Suppressor macrophage treated with lipopolysaccharide for 1 hour (primary cell): Measurements from ENCODE around the gene ABCA10.
"Not testable (repeated sequence)": the region's sequence is repeated elsewhere in the genome, so short reads cannot be mapped to it uniquely, and the experiment has no call there.

Experiments
- DNase-seq, 3 donors: peaks; one replicate each; pipeline ENCODE4 v3.0.0-alpha.2; 2020 to 2022

Gene ABCA10

GRCh38 chr17:69228576-69228975 is at the start of gene ABCA10:
TSS of gene ABCA10 (minus strand) at chr17:69228824. CDS start at chr17:69225358, 3,466 bp downstream.
- DNase-seq = no peak

GRCh38 chr17:69276279-69276678 is 47.7 kb upstream of the ABCA10 start:
- DNase-seq = not testable (repeated sequence)

GRCh38 chr17:69275751-69276150 is 47.1 kb upstream of the ABCA10 start:
- no peak for DNase-seq

GRCh38 chr17:69271023-69271422 is 42.4 kb upstream of the ABCA10 start:
- DNase-seq = no peak

GRCh38 chr17:69269131-69269998 is 40.7 kb upstream of the ABCA10 start:
- DNase-seq = peak; percentile 56 to 81 (median 74)

GRCh38 chr17:69268543-69269014 is 40.0 kb upstream of the ABCA10 start:
- DNase-seq = peak; percentile 21 to 57 (median 40)

- no peak for DNase-seq
Measured at GRCh38 chr17:69267219-69267618, 38.6 kb upstream of the ABCA10 start.

- no peak for DNase-seq
Measured at GRCh38 chr17:69265873-69266272, 37.2 kb upstream of the ABCA10 start.

- no peak for DNase-seq
Measured at GRCh38 chr17:69254187-69254586, 25.6 kb upstream of the ABCA10 start.

GRCh38 chr17:69250641-69251040 is 22.0 kb upstream of the ABCA10 start:
- no peak for DNase-seq

- peak; percentile 57 to 79 (median 74) for DNase-seq
Measured at GRCh38 chr17:69246726-69247375, 18.2 kb upstream of the ABCA10 start.

GRCh38 chr17:69246202-69246601 is 17.6 kb upstream of the ABCA10 start:
- DNase-seq = no peak

- no peak for DNase-seq
Measured at GRCh38 chr17:69245617-69246016, 17.0 kb upstream of the ABCA10 start.

- peak in 1 of 3 donors; percentile 2 for DNase-seq
Measured at GRCh38 chr17:69239611-69240600, 11.3 kb upstream of the ABCA10 start.

- no peak for DNase-seq
Measured at GRCh38 chr17:69236946-69237345, 8.3 kb upstream of the ABCA10 start.

GRCh38 chr17:69236464-69236863 is 7.8 kb upstream of the ABCA10 start:
- DNase-seq = no peak

- DNase-seq = peak; percentile 90 to 96 (median 94)
Measured at GRCh38 chr17:69235338-69236058, 6.9 kb upstream of the ABCA10 start.

GRCh38 chr17:69232650-69233049 is 4.0 kb upstream of the ABCA10 start:
- no peak for DNase-seq

- no peak for DNase-seq
Measured at GRCh38 chr17:69231521-69231920, 2.9 kb upstream of the ABCA10 start.

GRCh38 chr17:69230939-69231338 is 2.3 kb upstream of the ABCA10 start:
- DNase-seq = no peak

GRCh38 chr17:69228018-69228417 is 606 bp downstream of the ABCA10 start:
- DNase-seq = no peak

GRCh38 chr17:69227541-69227940 is 1.1 kb downstream of the ABCA10 start:
- DNase-seq = peak in 2 of 3 donors; percentile 7 to 28
